Neural crest cell (in vitro differentiated cells): ENCODE data around the gene SLC39A7. TPM values are rescaled to one million over a fixed set of nuclear protein-coding genes. Genes with fewer than 3 reads are reported as not detected.
A peak's percentile ranks its signal among the peaks of the same experiment; 100 is the strongest.

Experiments
- DNase-seq: peaks from one replicate; pipeline ENCODE4 v3.0.0; 2021; ENCODE audit warnings: low read depth, mixed read lengths, low spot score
- H3K27ac Mint-ChIP-seq: one replicate; pipeline ENCODE4 v1.8.0; 2021; ENCODE audit warnings: mild to moderate bottlenecking, mixed read lengths; ENCODE audit not compliant: unreplicated experiment
- H3K27me3 Mint-ChIP-seq: 2 replicates; pipeline ENCODE4 v1.8.0; 2021; ENCODE audit warnings: low read depth, mild to moderate bottlenecking, mixed read lengths
- H3K36me3 Mint-ChIP-seq: 2 replicates; pipeline ENCODE4 v1.8.0; 2021; ENCODE audit warnings: low read depth, mild to moderate bottlenecking, mixed read lengths
- H3K4me1 Mint-ChIP-seq: 2 replicates; pipeline ENCODE4 v1.8.0; 2021; ENCODE audit warnings: mixed read lengths
- H3K4me3 Mint-ChIP-seq: one replicate; pipeline ENCODE4 v1.8.0; 2021; ENCODE audit warnings: mild to moderate bottlenecking, mixed read lengths
- H3K9me3 Mint-ChIP-seq: 2 replicates; pipeline ENCODE4 v1.8.0; 2021; ENCODE audit warnings: mixed read lengths
- CTCF ChIP-seq: fragments of 200-600 bp; sonication (generic); conservative IDR thresholded peaks from 2 replicates; pipeline ENCODE4 v1.5.0; 2021; ENCODE audit warnings: antibody characterized with exemption, mild to moderate bottlenecking
- total RNA-seq: library from RNA; stranded (reverse); gene quantifications from 2 replicates; pipeline ENCODE4 v1.2.1, GENCODE V29; 2021

The SLC39A7 gene
- total RNA-seq, 1 donor from 2014 or later: 103 TPM

- Mint-ChIP-seq H3K4me3 (peak overlapping the region; percentile 99), H3K27ac (peak overlapping the region; percentile 78), H3K9me3 (no peaks in the 10 kb centered on the region), H3K36me3 (peaks cover 34% of the 10 kb centered on the region), H3K4me1 (peaks cover 87% of the 10 kb centered on the region), H3K27me3 (no peaks in the 10 kb centered on the region)
- DNase-seq: no peak
- TF ChIP-seq CTCF: no peak
Observed at GRCh38 chr6:33199687-33200218, 914 bp upstream of the SLC39A7 start.

GRCh38 chr6:33201147-33201545 is 479 bp downstream of the SLC39A7 start:
- DNase-seq: no peak
- TF ChIP-seq CTCF: peak; percentile 21
- H3K4me3 Mint-ChIP-seq: peak overlapping the region; percentile 99
- H3K36me3 Mint-ChIP-seq: peaks cover 23% of the 10 kb centered on the region
- peaks cover 89% of the 10 kb centered on the region for H3K4me1 Mint-ChIP-seq
- H3K9me3 Mint-ChIP-seq: no peaks in the 10 kb centered on the region
- peak overlapping the region; percentile 98 for H3K27ac Mint-ChIP-seq
- no peaks in the 10 kb centered on the region for H3K27me3 Mint-ChIP-seq

- no peak for TF ChIP-seq CTCF
- Mint-ChIP-seq H3K27ac (peak overlapping the region; percentile 22), H3K4me1 (peaks cover 91% of the 10 kb centered on the region), H3K36me3 (peaks cover 22% of the 10 kb centered on the region), H3K27me3 (no peaks in the 10 kb centered on the region), H3K4me3 (peak overlapping the region; percentile 99), H3K9me3 (no peaks in the 10 kb centered on the region)
- no peak for DNase-seq
Observed at GRCh38 chr6:33201935-33202334, 1.3 kb downstream of the SLC39A7 start.

- no peak for DNase-seq
- H3K4me1 Mint-ChIP-seq: peaks cover 82% of the 10 kb centered on the region
- peak overlapping the region; percentile 99 for H3K4me3 Mint-ChIP-seq
- no peaks in the 10 kb centered on the region for H3K9me3 Mint-ChIP-seq
- peaks cover 22% of the 10 kb centered on the region for H3K36me3 Mint-ChIP-seq
- H3K27ac Mint-ChIP-seq: peak overlapping the region; percentile 19
- TF ChIP-seq CTCF: no peak
- H3K27me3 Mint-ChIP-seq: no peaks in the 10 kb centered on the region
Observed at GRCh38 chr6:33202799-33203198, 2.1 kb downstream of the SLC39A7 start.

- Mint-ChIP-seq H3K4me3 (peak overlapping the region; percentile 99), H3K36me3 (peaks cover 22% of the 10 kb centered on the region), H3K27me3 (no peaks in the 10 kb centered on the region), H3K27ac (peak overlapping the region; percentile 78), H3K4me1 (peaks cover 74% of the 10 kb centered on the region), H3K9me3 (no peaks in the 10 kb centered on the region)
- DNase-seq: no peak
- TF ChIP-seq CTCF: no peak
Observed at GRCh38 chr6:33203443-33204164, 2.9 kb downstream of the SLC39A7 start.
